Measurements from ENCODE around the gene ZKSCAN5.
A peak's percentile ranks its signal among the peaks of the same experiment; 100 is the strongest.

The ZKSCAN5 gene

DNA sequence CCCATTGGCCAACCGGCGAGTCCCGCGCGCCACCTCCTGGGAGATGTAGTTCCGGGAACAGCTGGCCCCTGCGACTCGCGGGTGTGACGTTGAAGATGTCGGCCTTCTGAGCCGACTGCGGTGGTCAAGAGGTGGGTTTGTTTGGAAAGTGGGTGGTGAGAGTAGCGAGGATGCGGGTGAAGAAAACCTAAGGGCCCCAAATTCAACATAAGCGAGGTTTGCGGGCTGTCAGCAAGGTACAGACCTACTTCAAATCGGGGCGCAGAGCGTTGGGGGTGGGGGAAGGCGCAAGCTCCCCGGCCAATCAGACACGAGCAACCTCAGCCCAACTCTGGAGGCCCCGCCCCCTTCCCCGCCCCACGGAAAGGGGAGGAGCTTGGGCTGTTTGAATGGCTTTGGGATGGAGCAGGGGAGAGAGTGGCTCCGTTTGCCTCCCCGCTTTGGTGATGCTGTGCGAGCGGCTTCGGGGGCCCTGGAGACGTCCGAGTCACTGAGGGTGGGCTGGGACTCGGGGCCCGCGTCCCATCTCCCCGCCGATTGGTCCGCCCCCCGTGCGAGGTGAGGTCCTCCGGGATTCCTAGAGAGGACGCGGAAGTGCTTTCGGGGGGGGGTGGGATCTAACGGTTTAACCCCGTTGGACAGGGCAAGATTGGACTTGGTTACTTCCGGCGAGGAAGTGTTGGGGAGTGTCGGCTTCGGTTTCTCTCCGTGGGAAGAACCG, at the start of gene ZKSCAN5:
Gene ZKSCAN5, plus strand, starts transcription at position 60 of the 721 bp plus-strand sequence. CDS start 1,383 bp downstream, outside the sequence.
- DNase-seq = peak; percentile 97

- no peak for DNase-seq
Measured at GRCh38 chr7:99455874-99456273, 48.6 kb upstream of the ZKSCAN5 start.

- no peak for DNase-seq
Measured at GRCh38 chr7:99456288-99456687, 48.2 kb upstream of the ZKSCAN5 start.

DNA sequence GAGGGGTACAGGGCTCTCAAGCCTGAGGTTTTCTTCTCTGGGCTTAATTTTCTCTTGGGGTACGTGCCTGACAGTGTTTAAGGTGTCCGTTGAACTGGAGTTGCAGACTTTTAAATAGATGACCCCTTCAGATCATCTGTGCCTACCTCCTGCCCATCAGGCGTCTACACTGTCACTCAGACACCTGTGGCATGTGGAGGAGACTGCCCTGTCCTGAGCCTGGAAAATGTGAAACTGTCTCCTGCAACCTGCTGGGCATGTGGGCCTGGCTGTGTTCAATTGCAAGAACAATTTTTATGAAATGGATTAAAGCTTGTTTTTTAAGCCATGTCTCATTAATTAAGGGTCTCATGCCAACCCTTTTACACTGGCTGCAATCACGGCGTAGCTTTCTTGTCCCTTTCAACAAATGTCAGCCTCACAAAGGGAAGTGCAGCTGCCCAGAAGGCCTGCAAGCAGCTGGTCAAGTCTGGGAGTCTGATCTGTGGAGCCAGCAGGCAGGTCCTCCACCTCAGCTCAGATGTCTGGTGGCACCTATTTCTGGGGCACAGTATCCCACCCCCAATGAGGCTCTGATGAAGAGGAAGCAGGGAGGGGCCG, 47.3 kb upstream of the ZKSCAN5 start:
- DNase-seq = no peak

- DNase-seq = no peak
Measured at GRCh38 chr7:99457650-99458493, 46.6 kb upstream of the ZKSCAN5 start.

- peak; percentile 13 for DNase-seq
Measured at GRCh38 chr7:99459087-99459486, 45.4 kb upstream of the ZKSCAN5 start.

GRCh38 chr7:99460651-99461050, 43.8 kb upstream of the ZKSCAN5 start:
- DNase-seq = no peak

DNA sequence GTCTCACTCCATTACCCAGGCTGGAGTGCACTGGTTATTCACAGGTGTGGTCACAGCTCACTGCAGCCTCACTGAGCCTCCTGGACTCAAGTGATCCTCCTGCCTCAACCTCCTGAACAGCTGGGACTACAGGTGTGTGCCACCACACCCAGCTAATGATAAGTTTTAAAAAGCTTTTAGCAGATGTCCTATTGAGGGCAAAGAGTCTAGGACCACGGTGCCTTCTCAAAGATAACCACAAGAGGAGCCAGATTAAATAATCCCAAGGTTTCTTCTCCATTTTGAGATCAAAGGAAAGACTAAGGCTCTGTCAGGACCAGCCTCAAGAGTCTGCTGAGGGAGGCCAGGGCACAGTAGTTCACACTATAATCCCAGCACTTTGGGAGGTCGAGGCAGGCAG, 43.2 kb upstream of the ZKSCAN5 start:
- DNase-seq = no peak

DNA sequence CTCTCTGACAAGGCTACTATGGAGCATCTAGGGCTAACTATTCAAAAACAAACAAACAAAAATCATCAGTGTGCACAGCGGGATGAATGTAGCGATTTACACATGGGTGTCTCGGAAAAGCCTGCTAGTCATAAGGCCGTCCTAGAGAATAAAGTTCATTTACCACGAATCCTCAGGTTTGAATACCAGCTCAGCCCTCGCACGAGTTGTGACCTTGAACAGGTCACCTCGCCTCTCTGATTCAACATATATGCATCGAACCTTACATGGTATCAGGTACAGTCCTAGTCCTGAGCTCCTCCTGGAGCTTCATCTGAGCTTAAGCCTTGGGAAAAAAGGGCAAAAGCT, 39.1 kb upstream of the ZKSCAN5 start:
- no peak for DNase-seq

DNA sequence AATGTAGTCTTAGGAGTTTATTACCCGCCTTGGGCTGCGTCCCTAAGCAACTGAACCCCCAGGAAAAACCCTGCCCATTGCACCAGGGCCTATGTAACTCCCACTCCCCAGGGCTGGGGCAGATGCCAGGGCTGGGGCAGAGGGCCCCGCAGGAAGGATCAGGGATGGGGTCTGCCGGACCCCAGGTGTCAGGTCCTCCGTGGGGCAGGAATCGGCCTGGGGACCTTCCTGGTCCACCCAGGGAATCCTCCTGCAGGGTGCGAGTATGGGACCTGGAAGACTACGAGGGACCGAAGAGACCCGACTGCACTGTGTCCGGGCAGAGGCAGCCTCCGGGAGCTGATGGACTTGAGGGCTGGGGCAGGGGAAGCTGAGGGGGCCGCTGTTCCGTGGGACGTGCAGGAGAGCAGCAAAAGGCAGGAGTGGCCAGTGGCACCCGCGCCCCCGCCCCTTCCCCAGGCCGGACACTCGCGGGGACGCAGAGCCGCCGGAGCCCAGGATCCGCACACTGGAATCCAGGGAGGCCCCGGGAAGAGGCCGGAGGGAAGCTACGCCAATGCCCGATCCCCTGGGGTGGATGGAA, 36.0 kb upstream of the ZKSCAN5 start:
- no peak for DNase-seq

DNA sequence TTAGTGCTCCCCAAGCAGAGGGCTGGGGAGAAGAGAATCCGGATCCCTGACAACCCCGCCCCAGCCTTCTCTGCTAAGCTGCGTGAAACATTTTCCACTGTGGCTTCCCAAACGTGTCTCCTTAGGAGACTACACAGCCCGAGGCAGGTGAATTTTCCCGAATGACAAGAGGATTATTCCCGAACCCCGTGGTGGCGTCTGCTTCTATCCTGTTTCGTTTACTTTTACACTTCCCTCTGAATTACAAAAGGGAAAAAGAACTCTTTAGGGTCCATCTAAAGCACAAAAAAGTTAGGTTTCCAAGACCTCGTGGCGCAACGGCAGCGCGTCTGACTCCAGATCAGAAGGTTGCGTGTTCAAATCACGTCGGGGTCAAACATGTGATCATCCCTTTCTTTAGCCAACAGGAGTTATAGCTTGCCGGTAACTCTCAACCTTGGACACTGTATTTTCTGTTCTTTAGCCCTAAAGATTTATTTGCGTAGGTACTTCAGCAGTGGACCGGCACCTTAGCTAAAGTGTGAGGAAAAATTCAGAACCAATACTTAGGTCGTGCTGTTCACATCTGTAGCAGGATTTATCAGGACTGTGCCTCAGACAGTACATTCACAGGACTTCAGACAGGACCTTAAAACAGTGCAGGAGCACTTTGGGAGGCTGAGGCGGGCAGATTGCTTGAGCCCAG, 34.9 kb upstream of the ZKSCAN5 start:
- DNase-seq = no peak

- DNase-seq = peak; percentile 99
Measured at GRCh38 chr7:99472561-99473314, 31.7 kb upstream of the ZKSCAN5 start, which contains the start of gene ZNF789. Gene ZNF789 (plus strand): TSS chr7:99472890. CDS start chr7:99476457, 3,567 bp downstream.

- DNase-seq = no peak
Measured at GRCh38 chr7:99473315-99473596, 31.2 kb upstream of the ZKSCAN5 start.

DNA sequence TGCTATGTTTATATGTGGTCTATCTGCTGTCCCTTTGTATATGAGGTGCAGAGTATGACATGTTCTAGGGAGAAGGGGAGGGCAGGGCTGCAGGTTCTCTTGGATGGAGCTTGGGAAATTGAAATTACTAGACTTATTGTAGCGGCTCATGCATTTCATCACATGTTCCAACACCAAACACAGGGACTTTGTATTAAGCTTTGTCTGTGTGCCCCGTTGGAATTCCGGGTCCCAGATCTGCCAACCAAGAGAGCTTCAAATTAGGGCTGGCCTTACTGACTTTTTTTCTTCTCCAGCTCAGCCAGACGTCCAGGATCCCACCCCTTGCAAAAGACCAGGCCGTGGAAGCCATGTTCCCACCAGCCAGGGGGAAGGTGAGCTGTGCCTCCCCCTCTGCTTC, 28.4 kb upstream of the ZKSCAN5 start:
- no peak for DNase-seq

GRCh38 chr7:99478464-99479440, 25.7 kb upstream of the ZKSCAN5 start:
- DNase-seq = no peak

- no peak for DNase-seq
Measured at GRCh38 chr7:99485094-99485493, 19.4 kb upstream of the ZKSCAN5 start.

DNA sequence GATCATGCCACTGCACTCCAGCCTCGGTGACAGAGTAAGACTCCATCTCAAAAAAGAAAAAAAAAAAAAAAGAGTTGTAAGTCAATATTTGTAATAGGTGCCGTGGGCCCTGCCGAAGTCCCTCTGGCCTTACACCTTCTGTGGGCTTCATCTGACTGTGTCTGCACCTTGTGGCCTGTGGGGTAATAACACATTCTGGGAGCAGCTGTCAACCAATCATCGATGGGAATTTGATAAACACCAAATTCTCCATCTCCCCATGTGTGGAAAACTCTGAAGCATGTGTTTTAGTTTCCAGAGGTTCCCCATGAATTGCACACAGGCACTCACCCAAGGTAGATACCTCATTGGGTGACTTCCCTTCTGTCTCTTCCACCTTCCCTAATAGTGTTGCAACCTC, 15.2 kb upstream of the ZKSCAN5 start:
- DNase-seq = no peak

GRCh38 chr7:99490878-99491277, 13.6 kb upstream of the ZKSCAN5 start:
- DNase-seq = no peak

- no peak for DNase-seq
Measured at GRCh38 chr7:99493823-99494222, 10.6 kb upstream of the ZKSCAN5 start.

- no peak for DNase-seq
Measured at GRCh38 chr7:99497766-99498545, 6.5 kb upstream of the ZKSCAN5 start.
